ENCODE measurements around the gene ATP8B1.

DNA sequence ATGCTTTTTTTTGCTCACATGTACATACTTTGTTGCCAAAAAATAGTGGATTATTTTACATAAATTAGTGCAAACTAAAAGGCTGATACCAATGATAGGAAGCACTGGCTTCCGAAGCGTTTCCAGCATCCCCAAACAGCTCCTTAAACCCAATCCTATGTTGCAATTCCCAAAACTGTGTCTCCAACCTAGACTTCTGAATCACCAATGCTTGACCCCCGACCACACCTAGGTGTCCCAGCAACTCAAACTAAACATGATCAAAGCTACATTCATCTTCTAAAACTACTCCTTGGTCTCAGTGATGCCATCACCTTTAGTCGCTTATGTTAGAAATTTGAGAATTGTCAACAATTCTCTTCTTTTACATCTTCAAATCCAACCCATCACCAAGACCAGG, 13.4 kb downstream of the ATP8B1 start:
- TF ChIP-seq ZFP30 (CRISPR knock-in tag; IDR thresholded peaks at IDR 0.05) (no peak), BACH2 (CRISPR knock-in tag; IDR thresholded peaks at IDR 0.05; ENCODE audit: borderline replicate concordance) (no peak), CSRNP3 (CRISPR knock-in tag; IDR thresholded peaks at IDR 0.05) (no peak), ZFP3 (CRISPR knock-in tag; IDR thresholded peaks at IDR 0.05) (no peak), ZNF565 (CRISPR knock-in tag; conservative IDR thresholded peaks at IDR 0.05; ENCODE audit: low read depth) (no peak), ARNTL (CRISPR knock-in tag; IDR thresholded peaks at IDR 0.05; ENCODE audit: borderline replicate concordance, low read depth) (no peak), TSHZ2 (CRISPR knock-in tag; IDR thresholded peaks at IDR 0.05) (no peak), ZNF8 (CRISPR knock-in tag; IDR thresholded peaks at IDR 0.05) (no peak), RARB (CRISPR knock-in tag; IDR thresholded peaks at IDR 0.05) (no peak), TOX (CRISPR knock-in tag; IDR thresholded peaks at IDR 0.05; ENCODE audit: borderline replicate concordance) (no peak), TCF4 (CRISPR knock-in tag; IDR thresholded peaks at IDR 0.05; ENCODE audit: borderline replicate concordance) (no peak)
- TF ChIP-seq, protein P1, sequence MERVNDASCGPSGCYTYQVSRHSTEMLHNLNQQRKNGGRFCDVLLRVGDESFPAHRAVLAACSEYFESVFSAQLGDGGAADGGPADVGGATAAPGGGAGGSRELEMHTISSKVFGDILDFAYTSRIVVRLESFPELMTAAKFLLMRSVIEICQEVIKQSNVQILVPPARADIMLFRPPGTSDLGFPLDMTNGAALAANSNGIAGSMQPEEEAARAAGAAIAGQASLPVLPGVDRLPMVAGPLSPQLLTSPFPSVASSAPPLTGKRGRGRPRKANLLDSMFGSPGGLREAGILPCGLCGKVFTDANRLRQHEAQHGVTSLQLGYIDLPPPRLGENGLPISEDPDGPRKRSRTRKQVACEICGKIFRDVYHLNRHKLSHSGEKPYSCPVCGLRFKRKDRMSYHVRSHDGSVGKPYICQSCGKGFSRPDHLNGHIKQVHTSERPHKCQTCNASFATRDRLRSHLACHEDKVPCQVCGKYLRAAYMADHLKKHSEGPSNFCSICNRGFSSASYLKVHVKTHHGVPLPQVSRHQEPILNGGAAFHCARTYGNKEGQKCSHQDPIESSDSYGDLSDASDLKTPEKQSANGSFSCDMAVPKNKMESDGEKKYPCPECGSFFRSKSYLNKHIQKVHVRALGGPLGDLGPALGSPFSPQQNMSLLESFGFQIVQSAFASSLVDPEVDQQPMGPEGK (CRISPR knock-in tag; IDR thresholded peaks at IDR 0.05; ENCODE audit: borderline replicate concordance): no peak

Data from SK-N-SH treated with all-trans-retinoic acid at 6 μM for 48 hours (cell line).